Uterus (tissue), 4 donors: ENCODE results near the gene MYO15A. TPM values are rescaled to one million over a fixed set of nuclear protein-coding genes. Genes with fewer than 3 reads are reported as not detected.

Source experiments
- DNase-seq, 2 donors: peaks; one replicate each; pipeline ENCODE4 v3.0.0-alpha.2; 2019 to 2020
- H3K27ac ChIP-seq, 2 donors: fragments of 200-600 bp; sonication (generic); 1 replicate in 1 of 2; 2 replicates in 1 of 2; pipeline ENCODE4 v1.5.1; 2016 to 2018
- H3K27me3 ChIP-seq, 2 donors: fragments of 200-600 bp; sonication (generic); one replicate each; pipeline ENCODE4 v1.5.1; 2018 to 2019; ENCODE audit warnings: control low read depth in 1 of 2
- H3K36me3 ChIP-seq, 2 donors: fragments of 200-600 bp; sonication (generic); one replicate each; pipeline ENCODE4 v1.5.1; 2019; ENCODE audit warnings: control low read depth in 1 of 2
- H3K4me1 ChIP-seq, 2 donors: fragments of 200-600 bp; sonication (generic); one replicate each; pipeline ENCODE4 v1.5.1; 2018 to 2019; ENCODE audit warnings: control low read depth in 1 of 2
- H3K4me3 ChIP-seq, 2 donors: fragments of 200-600 bp; sonication (generic); 1 replicate in 1 of 2; 2 replicates in 1 of 2; pipeline ENCODE4 v1.5.1; 2018 to 2019; ENCODE audit warnings: mild to moderate bottlenecking in 1 of 2
- H3K9me3 ChIP-seq, 2 donors: fragments of 200-600 bp; sonication (generic); one replicate each; pipeline ENCODE4 v1.5.1; 2019; ENCODE audit warnings: control low read depth in 1 of 2
- CTCF ChIP-seq, 4 experiments: fragments of 200-600 bp in 2 of 4; fragments of 450-650 bp in 2 of 4; sonication (generic) in 2 of 4; IDR thresholded peaks; one replicate each; pipeline ENCODE4 v1.5.1; 2016 to 2019; ENCODE audit warnings: antibody characterized with exemption in 4 of 4, mild to moderate bottlenecking in 2 of 4, moderate library complexity in 1 of 4
- POLR2A ChIP-seq, 2 donors: fragments of 450-650 bp; IDR thresholded peaks; one replicate each; pipeline ENCODE4 v1.6.1; 2016; ENCODE audit warnings: antibody characterized with exemption in 2 of 2, mild to moderate bottlenecking in 1 of 2, moderate library complexity in 1 of 2
- intact Hi-C: fragments of 100-400 bp; cut with DNase I; formaldehyde crosslinking; loops from one replicate; pipeline ENCODE4 v1.15.1; 2023; ENCODE audit warnings: low total_unique reads
- total RNA-seq, 4 donors: library from RNA; depleted of rRNA in 3 of 4; stranded (reverse); fragments of >200 nt in 3 of 4; gene quantifications; one replicate each; pipeline versions ENCODE4 v1.1.0 to v1.2.4, GENCODE V29; 2014 to 2023
- donor health status: DM: yes; HTN: yes; CAD: no.

Gene MYO15A
- total RNA-seq, 4 donors from 2014 or later: 1.5 to 8.1 (median 2.9) TPM; not detected in 1

GRCh38 chr17:18157354-18157985 lies 48.9 kb downstream of the MYO15A start:
- DNase-seq: no peak
- Histone ChIP-seq H3K36me3 (no peaks in the 10 kb centered on the region), H3K27ac (peak overlapping the region; percentile 60 to 79), H3K4me3 (no peak overlapping the region), H3K27me3 (no peaks in the 10 kb centered on the region), H3K9me3 (no peaks in the 10 kb centered on the region), H3K4me1 (peaks cover 0 to 5% of the 10 kb centered on the region in 2 donors)
- intact Hi-C loops: no loop called here
- TF ChIP-seq POLR2A (IDR thresholded peaks at IDR 0.05): no peak
- TF ChIP-seq CTCF (IDR thresholded peaks at IDR 0.05): no peak

GRCh38 chr17:18158022-18158600 lies 49.6 kb downstream of the MYO15A start:
- Histone ChIP-seq H3K9me3 (no peaks in the 10 kb centered on the region), H3K36me3 (no peaks in the 10 kb centered on the region), H3K27ac (peak overlapping the region; percentile 60 to 79), H3K4me1 (peaks cover 0 to 5% of the 10 kb centered on the region in 2 donors), H3K4me3 (peak overlapping the region; percentile 26 to 35), H3K27me3 (no peaks in the 10 kb centered on the region)
- TF ChIP-seq POLR2A (IDR thresholded peaks at IDR 0.05): peak in 1 of 2 donors; percentile 7
- TF ChIP-seq CTCF (IDR thresholded peaks at IDR 0.05): no peak
- intact Hi-C loops: no loop called here
- peak; percentile 95 for DNase-seq

- Histone ChIP-seq H3K27me3 (no peaks in the 10 kb centered on the region), H3K27ac (no peak overlapping the region)
- intact Hi-C loops: no loop called here
These were observed 51.1 kb downstream of the MYO15A start for GRCh38 chr17:18159551-18160120.

GRCh38 chr17:18160128-18160856 lies 51.7 kb downstream of the MYO15A start:
- no peak overlapping the region for H3K27ac ChIP-seq
- TF ChIP-seq CTCF (IDR thresholded peaks at IDR 0.05) (no peak), POLR2A (IDR thresholded peaks at IDR 0.05) (no peak)
- H3K9me3 ChIP-seq: no peaks in the 10 kb centered on the region
- intact Hi-C loops: no loop called here
- no peaks in the 10 kb centered on the region for H3K27me3 ChIP-seq
- H3K36me3 ChIP-seq: no peaks in the 10 kb centered on the region
- no peak overlapping the region for H3K4me3 ChIP-seq
- DNase-seq: no peak
- peaks cover 0 to 5% of the 10 kb centered on the region in 2 donors for H3K4me1 ChIP-seq

More at GRCh38 chr17:18159551-18160120, 51.1 kb downstream of the MYO15A start:
- no peaks in the 10 kb centered on the region for H3K9me3 ChIP-seq
- TF ChIP-seq POLR2A (IDR thresholded peaks at IDR 0.05) (no peak), CTCF (IDR thresholded peaks at IDR 0.05) (no peak)
- DNase-seq: no peak
- H3K4me3 ChIP-seq: no peak overlapping the region
- peaks cover 0 to 5% of the 10 kb centered on the region in 2 donors for H3K4me1 ChIP-seq
- no peaks in the 10 kb centered on the region for H3K36me3 ChIP-seq
